Calu3 (cell line): ENCODE results near the gene SELP. TPM values are rescaled to one million over a fixed set of nuclear protein-coding genes. Genes with fewer than 3 reads are reported as not detected.

Experiments used
- BruUV-seq: library from RNA; stranded (reverse); fragments of 400-500 nt; replicated peaks from 2 replicates; lab custom pipeline; 2021; lab: Mats Ljungman, UMichigan
- CTCF ChIA-PET: fragments of 300-600 bp; sonication (Branson Sonifier 250); formaldehyde crosslinking; loops from one replicate; lab custom pipeline; 2022; ENCODE audit warnings: antibody characterized with exemption; lab: Charles Lee
- DNase-seq: peaks from one replicate; pipeline ENCODE4 v3.0.0; 2022
- H3K27ac Mint-ChIP-seq: one replicate; pipeline ENCODE4 v1.8.0; 2022; ENCODE audit warnings: mixed read lengths; ENCODE audit not compliant: unreplicated experiment
- H3K27me3 Mint-ChIP-seq: one replicate; pipeline ENCODE4 v1.8.0; 2022; ENCODE audit warnings: mixed read lengths; ENCODE audit not compliant: unreplicated experiment
- H3K36me3 Mint-ChIP-seq: one replicate; pipeline ENCODE4 v1.8.0; 2022; ENCODE audit warnings: mild to moderate bottlenecking, moderate library complexity, mixed read lengths; ENCODE audit not compliant: insufficient read depth, unreplicated experiment
- H3K4me1 Mint-ChIP-seq: one replicate; pipeline ENCODE4 v1.8.0; 2022; ENCODE audit warnings: mild to moderate bottlenecking, low read depth, mixed read lengths; ENCODE audit not compliant: unreplicated experiment
- H3K4me3 Mint-ChIP-seq: one replicate; pipeline ENCODE4 v1.8.0; 2022; ENCODE audit warnings: mild to moderate bottlenecking, low read depth, moderate library complexity, mixed read lengths; ENCODE audit not compliant: unreplicated experiment
- H3K9me3 Mint-ChIP-seq: one replicate; pipeline ENCODE4 v1.8.0; 2022; ENCODE audit warnings: low read depth, mixed read lengths; ENCODE audit not compliant: unreplicated experiment
- intact Hi-C: fragments of 100-400 bp; cut with micrococcal nuclease; formaldehyde crosslinking; loops from one replicate; pipeline ENCODE4 v1.10.0; 2022; ENCODE audit not compliant: unreplicated experiment
- total RNA-seq: library from RNA; stranded (reverse); gene quantifications from 2 replicates; pipeline ENCODE4 v1.2.3, GENCODE V29; 2022
- TF ChIP-seq, protein P1 (sequence below): fragments of 200-600 bp; IDR thresholded peaks from one replicate; pipeline ENCODE4 v1.8.0; 2022; ENCODE audit warnings: antibody characterized with exemption; ENCODE audit not compliant: unreplicated experiment

The SELP gene
- total RNA-seq, 1 experiment from 2014 or later: 0.47 TPM

DNA sequence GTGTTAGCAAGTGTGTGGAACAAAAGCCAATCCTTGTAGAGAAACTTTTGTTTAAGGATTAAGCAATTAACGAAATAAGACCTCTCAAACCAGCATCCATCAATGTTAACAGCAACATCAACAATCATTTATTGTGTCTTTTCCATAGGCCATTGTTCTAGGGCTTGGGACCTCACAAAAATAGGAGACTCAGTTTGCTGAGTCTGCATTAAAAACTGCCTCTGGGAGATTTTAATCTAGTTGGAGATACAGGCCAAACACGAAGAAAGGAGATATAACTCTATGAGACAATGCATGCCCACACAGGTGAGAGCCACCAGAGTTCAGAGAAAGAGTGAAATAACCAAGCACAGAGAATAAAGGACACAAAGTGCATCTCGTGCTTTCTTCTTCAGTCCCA lies 14.4 kb upstream of the SELP start:
- H3K27ac Mint-ChIP-seq: no peak overlapping the region
- no peaks in the 10 kb centered on the region for H3K27me3 Mint-ChIP-seq
- H3K9me3 Mint-ChIP-seq: no peaks in the 10 kb centered on the region
- DNase-seq: no peak
- BruUV-seq: no TSS peak
- no peaks in the 10 kb centered on the region for H3K36me3 Mint-ChIP-seq
- H3K4me3 Mint-ChIP-seq: no peak overlapping the region
- intact Hi-C loops: no loop called here
- H3K4me1 Mint-ChIP-seq: no peaks in the 10 kb centered on the region
- CTCF ChIA-PET: no interaction called here
- TF ChIP-seq, protein P1, sequence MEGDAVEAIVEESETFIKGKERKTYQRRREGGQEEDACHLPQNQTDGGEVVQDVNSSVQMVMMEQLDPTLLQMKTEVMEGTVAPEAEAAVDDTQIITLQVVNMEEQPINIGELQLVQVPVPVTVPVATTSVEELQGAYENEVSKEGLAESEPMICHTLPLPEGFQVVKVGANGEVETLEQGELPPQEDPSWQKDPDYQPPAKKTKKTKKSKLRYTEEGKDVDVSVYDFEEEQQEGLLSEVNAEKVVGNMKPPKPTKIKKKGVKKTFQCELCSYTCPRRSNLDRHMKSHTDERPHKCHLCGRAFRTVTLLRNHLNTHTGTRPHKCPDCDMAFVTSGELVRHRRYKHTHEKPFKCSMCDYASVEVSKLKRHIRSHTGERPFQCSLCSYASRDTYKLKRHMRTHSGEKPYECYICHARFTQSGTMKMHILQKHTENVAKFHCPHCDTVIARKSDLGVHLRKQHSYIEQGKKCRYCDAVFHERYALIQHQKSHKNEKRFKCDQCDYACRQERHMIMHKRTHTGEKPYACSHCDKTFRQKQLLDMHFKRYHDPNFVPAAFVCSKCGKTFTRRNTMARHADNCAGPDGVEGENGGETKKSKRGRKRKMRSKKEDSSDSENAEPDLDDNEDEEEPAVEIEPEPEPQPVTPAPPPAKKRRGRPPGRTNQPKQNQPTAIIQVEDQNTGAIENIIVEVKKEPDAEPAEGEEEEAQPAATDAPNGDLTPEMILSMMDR: no peak

- Mint-ChIP-seq H3K4me3 (no peak overlapping the region), H3K27me3 (no peaks in the 10 kb centered on the region), H3K27ac (no peak overlapping the region), H3K36me3 (no peaks in the 10 kb centered on the region), H3K4me1 (peaks cover 5% of the 10 kb centered on the region), H3K9me3 (peaks cover 7% of the 10 kb centered on the region)
- TF ChIP-seq, protein P1: no peak
- no TSS peak for BruUV-seq
- DNase-seq: no peak
- CTCF ChIA-PET: no interaction called here
- intact Hi-C loops: no loop called here
These were observed 5.0 kb upstream of the SELP start for GRCh38 chr1:169634877-169635276.

GRCh38 chr1:169634145-169634544 lies 4.2 kb upstream of the SELP start:
- no TSS peak for BruUV-seq
- intact Hi-C loops: no loop called here
- H3K9me3 Mint-ChIP-seq: peaks cover 7% of the 10 kb centered on the region
- H3K27ac Mint-ChIP-seq: no peak overlapping the region
- no peak for DNase-seq
- CTCF ChIA-PET: no interaction called here
- no peaks in the 10 kb centered on the region for H3K36me3 Mint-ChIP-seq
- H3K4me1 Mint-ChIP-seq: peaks cover 9% of the 10 kb centered on the region
- no peak overlapping the region for H3K4me3 Mint-ChIP-seq
- TF ChIP-seq, protein P1: no peak
- no peaks in the 10 kb centered on the region for H3K27me3 Mint-ChIP-seq

GRCh38 chr1:169631249-169631648 lies 1.3 kb upstream of the SELP start:
- H3K9me3 Mint-ChIP-seq: peaks cover 7% of the 10 kb centered on the region
- no peak overlapping the region for H3K4me3 Mint-ChIP-seq
- intact Hi-C loops: no loop called here
- no peak overlapping the region for H3K27ac Mint-ChIP-seq
- H3K36me3 Mint-ChIP-seq: no peaks in the 10 kb centered on the region
- CTCF ChIA-PET: no interaction called here
- TF ChIP-seq, protein P1: no peak
- no peak for DNase-seq
- BruUV-seq: no TSS peak
- H3K27me3 Mint-ChIP-seq: no peaks in the 10 kb centered on the region
- H3K4me1 Mint-ChIP-seq: peaks cover 9% of the 10 kb centered on the region
